ENCODE results near the gene CEP162. TPM values are rescaled to one million over a fixed set of nuclear protein-coding genes. Genes with fewer than 3 reads are reported as not detected.
"Not testable (repeated sequence)": the region's sequence is repeated elsewhere in the genome, so short reads cannot be mapped to it uniquely, and the experiment has no call there.

The CEP162 gene
- total RNA-seq, 1 donor from 2014 or later, result 4.7 TPM

- H3K9me3 Mint-ChIP-seq, result no peaks in the 10 kb centered on the region
- DNase-seq (ENCODE audit: low spot score), result no peak
- H3K4me3 Mint-ChIP-seq, result no peak overlapping the region
- intact Hi-C loops (cut with micrococcal nuclease), result loop anchor here (1.0 to 10.0 kb wide), 3 partner anchors 337 to 1104 kb away; no protein-coding TSS in a partner anchor
- H3K36me3 Mint-ChIP-seq (ENCODE audit: low read depth), result no peaks in the 10 kb centered on the region
- no peaks in the 10 kb centered on the region for H3K27me3 Mint-ChIP-seq (ENCODE audit: insufficient read depth)
- H3K27ac Mint-ChIP-seq, result no peak overlapping the region
- no peaks in the 10 kb centered on the region for H3K4me1 Mint-ChIP-seq (ENCODE audit: low read depth)
Measured at GRCh38 chr6:84220809-84221409, 6.5 kb downstream of the CEP162 start.

- Mint-ChIP-seq H3K36me3 (ENCODE audit: low read depth) (no peaks in the 10 kb centered on the region), H3K9me3 (no peaks in the 10 kb centered on the region), H3K27ac (no peak overlapping the region), H3K4me3 (no peak overlapping the region), H3K4me1 (ENCODE audit: low read depth) (no peaks in the 10 kb centered on the region), H3K27me3 (ENCODE audit: insufficient read depth) (no peaks in the 10 kb centered on the region)
- no peak for DNase-seq (ENCODE audit: low spot score)
- intact Hi-C loops (cut with micrococcal nuclease), result no loop called here
Measured at GRCh38 chr6:84218091-84218490, 9.4 kb downstream of the CEP162 start.

- Mint-ChIP-seq H3K9me3 (no peaks in the 10 kb centered on the region), H3K27me3 (ENCODE audit: insufficient read depth) (no peaks in the 10 kb centered on the region), H3K27ac (no peak overlapping the region), H3K4me1 (ENCODE audit: low read depth) (no peaks in the 10 kb centered on the region), H3K4me3 (no peak overlapping the region), H3K36me3 (ENCODE audit: low read depth) (peaks cover 7% of the 10 kb centered on the region)
- intact Hi-C loops (cut with micrococcal nuclease), result no loop called here
- DNase-seq (ENCODE audit: low spot score), result no peak
Measured at GRCh38 chr6:84213217-84213616, 14.2 kb downstream of the CEP162 start.

GRCh38 chr6:84204011-84204410, 23.4 kb downstream of the CEP162 start:
- intact Hi-C loops (cut with micrococcal nuclease), result no loop called here
- H3K4me1 Mint-ChIP-seq (ENCODE audit: low read depth), result no peaks in the 10 kb centered on the region
- no peak overlapping the region for H3K4me3 Mint-ChIP-seq
- peaks cover 17% of the 10 kb centered on the region for H3K36me3 Mint-ChIP-seq (ENCODE audit: low read depth)
- no peak for DNase-seq (ENCODE audit: low spot score)
- H3K27me3 Mint-ChIP-seq (ENCODE audit: insufficient read depth), result no peaks in the 10 kb centered on the region
- no peak overlapping the region for H3K27ac Mint-ChIP-seq
- no peaks in the 10 kb centered on the region for H3K9me3 Mint-ChIP-seq

GRCh38 chr6:84199987-84200386, 27.5 kb downstream of the CEP162 start:
- intact Hi-C loops (cut with micrococcal nuclease); H3K4me1 Mint-ChIP-seq (ENCODE audit: low read depth); H3K27ac Mint-ChIP-seq; H3K4me3 Mint-ChIP-seq; H3K27me3 Mint-ChIP-seq (ENCODE audit: insufficient read depth); H3K9me3 Mint-ChIP-seq; DNase-seq (ENCODE audit: low spot score): not testable (repeated sequence)
- peaks cover 22% of the 10 kb centered on the region for H3K36me3 Mint-ChIP-seq (ENCODE audit: low read depth)

- Mint-ChIP-seq H3K4me1 (ENCODE audit: low read depth) (no peaks in the 10 kb centered on the region), H3K9me3 (no peaks in the 10 kb centered on the region), H3K4me3 (no peak overlapping the region), H3K36me3 (ENCODE audit: low read depth) (peaks cover 27% of the 10 kb centered on the region), H3K27ac (no peak overlapping the region), H3K27me3 (ENCODE audit: insufficient read depth) (no peaks in the 10 kb centered on the region)
- DNase-seq (ENCODE audit: low spot score), result no peak
- intact Hi-C loops (cut with micrococcal nuclease), result no loop called here
Measured at GRCh38 chr6:84197708-84198107, 29.7 kb downstream of the CEP162 start.

GRCh38 chr6:84193114-84193708, 34.2 kb downstream of the CEP162 start:
- Mint-ChIP-seq H3K4me3 (no peak overlapping the region), H3K9me3 (no peaks in the 10 kb centered on the region), H3K27ac (no peak overlapping the region), H3K27me3 (ENCODE audit: insufficient read depth) (no peaks in the 10 kb centered on the region), H3K36me3 (ENCODE audit: low read depth) (peaks cover 37% of the 10 kb centered on the region), H3K4me1 (ENCODE audit: low read depth) (no peaks in the 10 kb centered on the region)
- intact Hi-C loops (cut with micrococcal nuclease), result no loop called here
- no peak for DNase-seq (ENCODE audit: low spot score)

GRCh38 chr6:84191802-84192201, 35.6 kb downstream of the CEP162 start:
- Mint-ChIP-seq H3K4me1 (ENCODE audit: low read depth) (no peaks in the 10 kb centered on the region), H3K4me3 (no peak overlapping the region), H3K27me3 (ENCODE audit: insufficient read depth) (no peaks in the 10 kb centered on the region), H3K9me3 (no peaks in the 10 kb centered on the region), H3K36me3 (ENCODE audit: low read depth) (peaks cover 35% of the 10 kb centered on the region), H3K27ac (no peak overlapping the region)
- intact Hi-C loops (cut with micrococcal nuclease), result no loop called here
- no peak for DNase-seq (ENCODE audit: low spot score)

- H3K27ac Mint-ChIP-seq; H3K4me1 Mint-ChIP-seq (ENCODE audit: low read depth); H3K4me3 Mint-ChIP-seq; H3K9me3 Mint-ChIP-seq; intact Hi-C loops (cut with micrococcal nuclease); H3K27me3 Mint-ChIP-seq (ENCODE audit: insufficient read depth); DNase-seq (ENCODE audit: low spot score): not testable (repeated sequence)
- peaks cover 19% of the 10 kb centered on the region for H3K36me3 Mint-ChIP-seq (ENCODE audit: low read depth)
Measured at GRCh38 chr6:84189356-84189755, 38.1 kb downstream of the CEP162 start.

GRCh38 chr6:84183430-84183829, 44.0 kb downstream of the CEP162 start:
- intact Hi-C loops (cut with micrococcal nuclease), result no loop called here
- Mint-ChIP-seq H3K36me3 (ENCODE audit: low read depth) (peaks cover 8% of the 10 kb centered on the region), H3K4me1 (ENCODE audit: low read depth) (no peaks in the 10 kb centered on the region), H3K4me3 (no peak overlapping the region), H3K9me3 (peaks cover 5% of the 10 kb centered on the region), H3K27me3 (ENCODE audit: insufficient read depth) (no peaks in the 10 kb centered on the region), H3K27ac (no peak overlapping the region)
- DNase-seq (ENCODE audit: low spot score), result no peak

GRCh38 chr6:84182001-84182400, 45.4 kb downstream of the CEP162 start:
- H3K9me3 Mint-ChIP-seq, result peaks cover 5% of the 10 kb centered on the region
- H3K27ac Mint-ChIP-seq, result no peak overlapping the region
- H3K36me3 Mint-ChIP-seq (ENCODE audit: low read depth), result peaks cover 7% of the 10 kb centered on the region
- no peaks in the 10 kb centered on the region for H3K4me1 Mint-ChIP-seq (ENCODE audit: low read depth)
- no peak for DNase-seq (ENCODE audit: low spot score)
- H3K27me3 Mint-ChIP-seq (ENCODE audit: insufficient read depth), result no peaks in the 10 kb centered on the region
- intact Hi-C loops (cut with micrococcal nuclease), result no loop called here
- no peak overlapping the region for H3K4me3 Mint-ChIP-seq

- intact Hi-C loops (cut with micrococcal nuclease), result no loop called here
- no peaks in the 10 kb centered on the region for H3K4me1 Mint-ChIP-seq (ENCODE audit: low read depth)
- H3K4me3 Mint-ChIP-seq, result no peak overlapping the region
- peaks cover 7% of the 10 kb centered on the region for H3K36me3 Mint-ChIP-seq (ENCODE audit: low read depth)
- no peaks in the 10 kb centered on the region for H3K27me3 Mint-ChIP-seq (ENCODE audit: insufficient read depth)
- DNase-seq (ENCODE audit: low spot score), result no peak
- no peak overlapping the region for H3K27ac Mint-ChIP-seq
- H3K9me3 Mint-ChIP-seq, result peaks cover 5% of the 10 kb centered on the region
Measured at GRCh38 chr6:84177241-84177640, 50.2 kb downstream of the CEP162 start.

- no peaks in the 10 kb centered on the region for H3K4me1 Mint-ChIP-seq (ENCODE audit: low read depth)
- H3K27ac Mint-ChIP-seq, result no peak overlapping the region
- no peak for DNase-seq (ENCODE audit: low spot score)
- H3K27me3 Mint-ChIP-seq (ENCODE audit: insufficient read depth), result no peaks in the 10 kb centered on the region
- no peak overlapping the region for H3K4me3 Mint-ChIP-seq
- no peaks in the 10 kb centered on the region for H3K9me3 Mint-ChIP-seq
- intact Hi-C loops (cut with micrococcal nuclease), result no loop called here
- peaks cover 3% of the 10 kb centered on the region for H3K36me3 Mint-ChIP-seq (ENCODE audit: low read depth)
Measured at GRCh38 chr6:84172574-84172973, 54.9 kb downstream of the CEP162 start.

- Mint-ChIP-seq H3K27me3 (ENCODE audit: insufficient read depth) (no peaks in the 10 kb centered on the region), H3K4me1 (ENCODE audit: low read depth) (no peaks in the 10 kb centered on the region), H3K36me3 (ENCODE audit: low read depth) (peaks cover 3% of the 10 kb centered on the region), H3K27ac (no peak overlapping the region), H3K4me3 (no peak overlapping the region), H3K9me3 (no peaks in the 10 kb centered on the region)
- intact Hi-C loops (cut with micrococcal nuclease), result no loop called here
- DNase-seq (ENCODE audit: low spot score), result no peak
Measured at GRCh38 chr6:84172080-84172479, 55.4 kb downstream of the CEP162 start.

Data from activated T-helper 1 cell treated with anti-CD3 and anti-CD28 coated beads, Interleukin-12 subunit alpha, Interleukin-12 subunit beta, Interleukin-2, Interleukin-4 antibody, amounts not matched to agents 30 ng/mL and 10 ng/mL and 1 ng/mL, durations not matched to agents 14 hours and 24 hours and 36 hours (primary cell).